ENCODE results near the gene IPO11. TPM values are rescaled to one million over a fixed set of nuclear protein-coding genes. Genes with fewer than 3 reads are reported as not detected.

Gene IPO11
- total RNA-seq, 2 donors from 2014 or later: 30.2 to 62.2 TPM

- Mint-ChIP-seq H3K4me3 (no peak overlapping the region), H3K9me3 (no peaks in the 10 kb centered on the region), H3K36me3 (ENCODE audit: low read depth) (peaks cover 34% of the 10 kb centered on the region), H3K4me1 (peaks cover 8% of the 10 kb centered on the region), H3K27ac (no peak overlapping the region), H3K27me3 (no peaks in the 10 kb centered on the region)
- ATAC-seq (replicated peaks): no peak
Measured at GRCh38 chr5:62418462-62419076, 6.0 kb downstream of the IPO11 start.

DNA sequence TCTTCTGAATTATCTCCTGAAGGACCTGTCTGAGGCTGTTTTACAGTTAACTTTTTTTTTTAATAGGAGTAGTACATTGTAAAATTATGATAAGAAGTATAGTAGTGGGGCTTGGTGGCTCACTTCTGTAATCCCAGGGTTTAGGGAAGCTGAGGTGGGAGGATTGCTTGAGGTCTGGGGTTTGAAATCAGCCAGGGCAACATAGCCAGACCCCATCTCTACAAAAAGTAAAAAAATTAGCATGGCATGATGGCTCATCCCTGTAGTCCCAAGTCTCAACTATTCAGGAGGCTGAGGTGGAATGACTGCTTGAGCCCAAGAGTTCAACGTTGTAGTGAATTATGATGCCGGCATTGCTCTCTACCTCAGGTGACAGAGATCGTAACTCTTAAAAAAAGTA is 7.0 kb downstream of the IPO11 start:
- no peak for ATAC-seq (replicated peaks)
- H3K9me3 Mint-ChIP-seq: no peaks in the 10 kb centered on the region
- no peaks in the 10 kb centered on the region for H3K27me3 Mint-ChIP-seq
- peaks cover 5% of the 10 kb centered on the region for H3K4me1 Mint-ChIP-seq
- H3K4me3 Mint-ChIP-seq: no peak overlapping the region
- H3K36me3 Mint-ChIP-seq (ENCODE audit: low read depth): peaks cover 34% of the 10 kb centered on the region
- no peak overlapping the region for H3K27ac Mint-ChIP-seq

GRCh38 chr5:62421414-62421813 is 8.9 kb downstream of the IPO11 start:
- peaks cover 37% of the 10 kb centered on the region for H3K36me3 Mint-ChIP-seq (ENCODE audit: low read depth)
- no peaks in the 10 kb centered on the region for H3K9me3 Mint-ChIP-seq
- H3K4me3 Mint-ChIP-seq: no peak overlapping the region
- peaks cover 5% of the 10 kb centered on the region for H3K4me1 Mint-ChIP-seq
- no peak for ATAC-seq (replicated peaks)
- H3K27ac Mint-ChIP-seq: no peak overlapping the region
- H3K27me3 Mint-ChIP-seq: no peaks in the 10 kb centered on the region

DNA sequence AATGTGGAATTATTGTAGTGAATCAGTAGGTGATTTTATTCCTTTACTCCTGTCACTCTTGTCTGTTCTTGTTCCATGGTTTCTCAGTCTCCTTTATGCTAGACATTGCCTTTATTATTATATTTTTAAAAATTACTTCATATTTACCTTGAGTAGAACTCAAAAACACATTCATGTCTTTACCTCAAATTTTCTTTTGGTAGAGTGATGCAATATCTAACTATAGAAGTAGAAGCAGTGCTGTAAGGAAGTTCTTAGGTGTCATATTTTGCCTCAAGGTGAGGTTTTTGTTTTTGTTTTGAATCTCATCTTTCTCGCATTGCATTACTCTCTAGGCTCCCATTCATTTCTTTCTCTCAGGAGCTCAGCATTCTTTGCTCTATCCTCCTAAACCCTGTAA is 12.2 kb downstream of the IPO11 start:
- Mint-ChIP-seq H3K9me3 (no peaks in the 10 kb centered on the region), H3K4me3 (no peak overlapping the region), H3K4me1 (peaks cover 5% of the 10 kb centered on the region), H3K27ac (peak overlapping the region; percentile 43), H3K27me3 (no peaks in the 10 kb centered on the region), H3K36me3 (ENCODE audit: low read depth) (peaks cover 18% of the 10 kb centered on the region)
- ATAC-seq (replicated peaks): no peak

DNA sequence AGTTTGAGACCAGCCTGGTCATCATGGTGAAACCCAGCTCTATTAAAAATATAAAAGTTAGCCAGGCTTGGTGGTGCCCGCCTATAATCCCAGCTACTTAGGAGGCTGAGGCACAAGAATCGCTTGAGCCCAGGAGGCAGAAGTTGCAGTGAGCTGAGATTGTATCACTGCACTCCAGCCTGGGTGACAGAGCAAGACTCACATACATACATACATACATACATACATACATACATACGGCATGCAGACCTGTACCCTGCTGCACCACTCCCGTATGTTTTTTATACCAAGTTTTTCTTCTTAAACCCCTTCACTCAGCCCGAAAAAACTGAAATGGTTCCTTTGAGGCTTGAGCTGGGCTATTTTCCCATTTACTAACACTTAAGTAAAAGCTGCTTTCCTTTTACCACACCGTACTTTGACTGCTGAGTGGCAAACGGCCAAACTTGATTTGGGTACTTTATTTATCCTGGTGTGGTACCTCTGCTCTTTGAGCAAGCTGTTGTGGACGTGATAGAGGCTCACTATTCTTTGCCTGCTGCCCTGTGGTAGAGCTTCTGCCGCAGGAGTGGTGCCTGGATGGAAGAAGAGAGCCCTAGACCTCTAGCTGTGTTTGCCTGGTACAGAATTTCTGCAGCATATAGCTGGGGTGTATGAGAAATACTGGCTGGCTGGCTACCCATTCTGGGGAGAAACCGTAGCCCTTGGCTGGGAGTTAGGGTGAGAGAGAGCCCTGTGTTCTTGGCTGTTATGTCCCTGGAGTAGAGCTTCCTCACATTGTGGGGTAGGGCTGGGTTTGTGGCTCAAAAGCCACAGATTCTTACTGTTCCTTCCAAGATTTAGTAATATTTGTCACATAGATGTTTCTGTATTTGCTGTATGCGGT is 19.4 kb downstream of the IPO11 start:
- H3K9me3 Mint-ChIP-seq: no peaks in the 10 kb centered on the region
- no peak for ATAC-seq (replicated peaks)
- H3K27me3 Mint-ChIP-seq: no peaks in the 10 kb centered on the region
- peaks cover 7% of the 10 kb centered on the region for H3K36me3 Mint-ChIP-seq (ENCODE audit: low read depth)
- peaks cover 7% of the 10 kb centered on the region for H3K4me1 Mint-ChIP-seq
- no peak overlapping the region for H3K4me3 Mint-ChIP-seq
- H3K27ac Mint-ChIP-seq: no peak overlapping the region

DNA sequence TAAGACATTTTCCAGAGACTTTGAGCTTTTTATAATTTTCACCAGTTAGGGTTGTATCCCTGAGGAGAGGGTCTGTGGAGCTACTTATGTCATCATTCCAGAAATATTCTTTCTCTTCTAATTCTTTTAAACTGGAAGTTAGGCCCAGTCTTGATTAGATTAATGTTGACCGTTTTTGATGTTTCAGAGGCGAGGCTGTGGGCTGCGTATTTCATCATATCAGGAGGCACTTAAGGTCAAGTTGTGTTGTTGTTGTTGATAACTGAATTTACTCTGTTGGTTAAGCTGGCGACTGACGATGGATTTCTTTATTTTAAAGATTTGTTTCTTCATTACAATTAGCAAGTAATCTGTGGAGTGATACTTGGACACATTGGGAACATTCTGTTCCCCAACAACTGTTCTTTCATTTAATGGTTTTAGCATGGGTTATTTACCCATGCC is 20.1 kb downstream of the IPO11 start:
- ATAC-seq (replicated peaks): no peak

DNA sequence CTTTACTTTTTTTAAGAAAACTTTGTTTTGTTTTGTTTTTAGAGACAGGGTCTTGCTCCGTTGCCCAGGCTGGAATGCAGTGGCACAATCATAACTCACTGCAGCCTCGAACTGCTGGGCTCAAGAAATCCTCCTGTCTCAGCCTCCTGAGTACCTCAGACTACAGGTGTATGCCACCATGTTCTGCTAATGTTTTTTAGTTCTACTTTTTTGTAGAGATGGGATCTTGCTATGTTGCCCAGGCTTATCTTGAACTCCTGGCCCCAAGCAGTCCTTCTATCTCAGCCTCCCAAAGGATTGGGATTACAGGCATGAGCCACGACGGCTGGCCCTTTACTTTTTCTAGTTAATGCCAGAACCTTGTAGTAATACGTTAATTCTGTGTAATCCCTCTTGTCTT is 36.0 kb downstream of the IPO11 start:
- H3K27ac Mint-ChIP-seq: no peak overlapping the region
- H3K4me3 Mint-ChIP-seq: no peak overlapping the region
- ATAC-seq (replicated peaks): no peak
- no peaks in the 10 kb centered on the region for H3K9me3 Mint-ChIP-seq
- no peaks in the 10 kb centered on the region for H3K4me1 Mint-ChIP-seq
- peaks cover 64% of the 10 kb centered on the region for H3K36me3 Mint-ChIP-seq (ENCODE audit: low read depth)
- H3K27me3 Mint-ChIP-seq: no peaks in the 10 kb centered on the region

More for the DNA sequence above, 20.1 kb downstream of the IPO11 start:
- Mint-ChIP-seq H3K36me3 (ENCODE audit: low read depth) (peaks cover 10% of the 10 kb centered on the region), H3K9me3 (no peaks in the 10 kb centered on the region), H3K27me3 (no peaks in the 10 kb centered on the region), H3K4me3 (no peak overlapping the region), H3K27ac (no peak overlapping the region), H3K4me1 (peaks cover 7% of the 10 kb centered on the region)

GRCh38 chr5:62450259-62450658 is 37.7 kb downstream of the IPO11 start:
- Mint-ChIP-seq H3K9me3 (no peaks in the 10 kb centered on the region), H3K27ac (no peak overlapping the region), H3K4me1 (no peaks in the 10 kb centered on the region), H3K27me3 (no peaks in the 10 kb centered on the region), H3K36me3 (ENCODE audit: low read depth) (peaks cover 70% of the 10 kb centered on the region), H3K4me3 (no peak overlapping the region)
- peak; percentile 51 for ATAC-seq (replicated peaks)

GRCh38 chr5:62457071-62457470 is 44.5 kb downstream of the IPO11 start:
- Mint-ChIP-seq H3K27ac (no peak overlapping the region), H3K9me3 (no peaks in the 10 kb centered on the region), H3K27me3 (no peaks in the 10 kb centered on the region), H3K4me3 (no peak overlapping the region), H3K4me1 (no peaks in the 10 kb centered on the region), H3K36me3 (ENCODE audit: low read depth) (peaks cover 52% of the 10 kb centered on the region)
- ATAC-seq (replicated peaks): no peak

DNA sequence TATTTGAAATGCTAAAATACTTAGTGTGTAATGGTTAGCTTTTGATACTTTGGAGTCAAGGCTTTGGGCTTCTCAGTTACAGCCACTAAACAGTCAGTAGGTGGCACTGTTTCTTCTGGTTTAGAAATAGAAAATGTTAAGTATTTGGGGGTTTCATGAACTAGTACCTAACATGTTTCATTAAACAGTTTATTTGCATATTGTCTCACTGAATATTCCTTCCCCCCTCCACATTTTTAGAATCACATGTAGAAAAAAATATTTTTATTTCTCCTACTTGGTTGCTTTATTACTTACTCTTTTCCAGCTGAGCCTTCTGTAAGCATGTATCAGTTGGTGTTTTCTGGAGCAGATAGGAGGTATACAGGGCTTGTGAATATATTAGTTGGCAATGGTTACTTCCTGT is 48.0 kb downstream of the IPO11 start:
- no peaks in the 10 kb centered on the region for H3K9me3 Mint-ChIP-seq
- no peak overlapping the region for H3K4me3 Mint-ChIP-seq
- peak; percentile 43 for ATAC-seq (replicated peaks)
- H3K36me3 Mint-ChIP-seq (ENCODE audit: low read depth): peaks cover 27% of the 10 kb centered on the region
- H3K27ac Mint-ChIP-seq: no peak overlapping the region
- no peaks in the 10 kb centered on the region for H3K27me3 Mint-ChIP-seq
- no peaks in the 10 kb centered on the region for H3K4me1 Mint-ChIP-seq

GRCh38 chr5:62461561-62461960 is 49.0 kb downstream of the IPO11 start:
- Mint-ChIP-seq H3K4me1 (no peaks in the 10 kb centered on the region), H3K36me3 (ENCODE audit: low read depth) (peaks cover 22% of the 10 kb centered on the region), H3K27ac (no peak overlapping the region), H3K4me3 (no peak overlapping the region), H3K9me3 (no peaks in the 10 kb centered on the region), H3K27me3 (no peaks in the 10 kb centered on the region)
- ATAC-seq (replicated peaks): no peak

DNA sequence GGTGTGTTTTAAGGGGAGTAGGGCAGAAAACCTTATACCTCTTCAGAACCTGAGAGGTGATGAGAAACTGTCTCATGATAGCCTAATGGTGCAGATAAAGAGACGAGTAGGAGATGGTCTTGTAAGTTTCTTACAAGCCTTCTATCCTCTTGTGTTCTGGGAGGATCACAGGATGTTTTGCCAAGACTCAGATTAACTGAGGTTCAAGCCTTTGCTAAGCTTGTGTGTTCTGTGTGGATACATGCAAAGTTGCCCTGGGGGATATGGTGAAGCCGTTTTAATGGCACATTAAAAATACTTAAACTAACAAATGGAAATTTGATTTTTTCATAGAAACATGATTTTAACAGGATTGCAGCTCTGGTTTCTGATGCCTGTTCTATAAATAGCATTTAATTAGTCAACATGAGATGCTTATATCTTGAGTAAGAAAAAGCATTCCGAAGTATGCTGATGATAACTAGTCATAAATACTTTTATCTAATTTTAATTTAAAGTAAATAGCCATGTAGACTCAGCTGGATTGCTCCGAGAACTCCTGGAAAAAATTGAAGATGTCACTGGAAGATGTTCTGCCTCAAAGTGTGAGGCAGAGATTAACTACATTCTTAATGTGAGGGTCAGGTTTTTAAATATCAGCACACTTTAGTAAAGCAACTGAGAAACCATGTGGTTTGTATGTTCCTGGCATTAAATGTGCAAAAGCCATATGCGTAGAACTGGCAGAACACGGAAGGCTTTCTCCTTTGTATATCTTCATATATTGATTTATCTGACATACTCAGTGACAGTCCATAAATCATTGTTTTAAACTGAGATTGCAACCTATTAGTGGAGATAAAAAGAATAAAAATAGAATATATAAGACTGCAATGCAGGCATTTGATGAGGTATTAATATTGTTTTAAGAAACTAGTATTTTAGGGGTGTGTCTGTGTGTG is 53.7 kb downstream of the IPO11 start:
- Mint-ChIP-seq H3K9me3 (no peaks in the 10 kb centered on the region), H3K27ac (peak overlapping the region; percentile 10), H3K4me3 (no peak overlapping the region), H3K4me1 (no peaks in the 10 kb centered on the region), H3K36me3 (ENCODE audit: low read depth) (peaks cover 42% of the 10 kb centered on the region), H3K27me3 (no peaks in the 10 kb centered on the region)
- no peak for ATAC-seq (replicated peaks)

- H3K4me3 Mint-ChIP-seq: no peak overlapping the region
- H3K27ac Mint-ChIP-seq: peak overlapping the region; percentile 55
- no peaks in the 10 kb centered on the region for H3K9me3 Mint-ChIP-seq
- H3K27me3 Mint-ChIP-seq: no peaks in the 10 kb centered on the region
- peaks cover 53% of the 10 kb centered on the region for H3K36me3 Mint-ChIP-seq (ENCODE audit: low read depth)
- no peak for ATAC-seq (replicated peaks)
- H3K4me1 Mint-ChIP-seq: no peaks in the 10 kb centered on the region
Measured at GRCh38 chr5:62473209-62473608, 60.6 kb downstream of the IPO11 start.

DNA sequence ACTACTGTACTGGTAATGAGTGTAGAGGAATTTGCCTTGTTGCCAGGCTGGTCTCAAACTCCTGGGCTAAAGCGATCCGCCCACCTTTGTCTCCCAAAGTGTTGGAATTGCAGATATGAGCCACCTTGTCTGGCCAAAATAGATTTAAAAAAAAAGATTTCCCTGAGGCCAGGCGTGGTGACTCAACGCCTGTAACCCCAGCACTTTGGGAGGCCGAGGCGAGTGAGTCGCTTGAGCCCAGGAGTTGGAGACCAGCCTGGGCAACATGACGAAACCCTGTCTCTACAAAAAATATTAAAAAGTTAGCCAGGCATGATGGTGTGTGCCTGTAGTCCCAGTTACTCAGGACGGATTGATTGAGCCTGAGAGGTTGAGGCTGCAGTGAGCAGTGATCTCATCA is 62.5 kb downstream of the IPO11 start:
- no peak for ATAC-seq (replicated peaks)
- peaks cover 53% of the 10 kb centered on the region for H3K36me3 Mint-ChIP-seq (ENCODE audit: low read depth)
- no peaks in the 10 kb centered on the region for H3K27me3 Mint-ChIP-seq
- H3K9me3 Mint-ChIP-seq: no peaks in the 10 kb centered on the region
- H3K4me3 Mint-ChIP-seq: no peak overlapping the region
- peaks cover 4% of the 10 kb centered on the region for H3K4me1 Mint-ChIP-seq
- H3K27ac Mint-ChIP-seq: no peak overlapping the region

Measured in activated T-helper 17 cell treated with anti-CD3 and anti-CD28 coated beads, Interleukin-2, amount 50 U/mL, for 72 hours (primary cell).